Measurements from ENCODE around the gene MKNK2.
"Not testable (repeated sequence)": the region's sequence is repeated elsewhere in the genome, so short reads cannot be mapped to it uniquely, and the experiment has no call there.

MKNK2 gene

DNA sequence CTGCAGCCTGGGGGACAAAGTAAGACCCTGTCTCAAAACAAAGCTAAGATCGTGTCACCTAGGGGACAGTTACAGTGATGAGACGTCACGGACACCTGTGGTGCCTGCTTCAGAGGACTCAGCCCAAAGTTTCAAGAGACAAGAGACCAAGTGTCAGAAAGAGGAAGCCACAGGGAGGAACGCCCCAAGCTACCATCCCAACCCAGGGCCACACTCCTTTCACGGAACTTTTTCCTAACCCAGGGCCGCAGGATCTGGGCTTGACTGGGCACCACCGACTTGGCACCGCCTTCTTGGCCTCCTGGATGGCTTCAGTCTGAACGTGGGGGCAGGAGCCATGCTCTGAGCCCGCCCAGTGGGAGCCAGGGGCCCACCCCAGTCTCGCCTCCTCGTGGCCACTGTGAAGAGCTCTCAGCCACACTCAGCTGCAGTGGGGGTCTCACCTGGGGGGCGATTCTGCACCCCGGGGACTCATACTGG lies 36.6 kb upstream of the MKNK2 start:
- Mint-ChIP-seq H3K36me3 (ENCODE audit: low read depth) (peaks cover 5% of the 10 kb centered on the region), H3K27ac (peak overlapping the region; percentile 39), H3K9me3 (no peaks in the 10 kb centered on the region), H3K4me3 (no peak overlapping the region), H3K27me3 (ENCODE audit: low read depth, poor library complexity) (no peaks in the 10 kb centered on the region), H3K4me1 (peaks cover 47% of the 10 kb centered on the region)
- DNase-seq = no peak
- TF ChIP-seq, protein P1, sequence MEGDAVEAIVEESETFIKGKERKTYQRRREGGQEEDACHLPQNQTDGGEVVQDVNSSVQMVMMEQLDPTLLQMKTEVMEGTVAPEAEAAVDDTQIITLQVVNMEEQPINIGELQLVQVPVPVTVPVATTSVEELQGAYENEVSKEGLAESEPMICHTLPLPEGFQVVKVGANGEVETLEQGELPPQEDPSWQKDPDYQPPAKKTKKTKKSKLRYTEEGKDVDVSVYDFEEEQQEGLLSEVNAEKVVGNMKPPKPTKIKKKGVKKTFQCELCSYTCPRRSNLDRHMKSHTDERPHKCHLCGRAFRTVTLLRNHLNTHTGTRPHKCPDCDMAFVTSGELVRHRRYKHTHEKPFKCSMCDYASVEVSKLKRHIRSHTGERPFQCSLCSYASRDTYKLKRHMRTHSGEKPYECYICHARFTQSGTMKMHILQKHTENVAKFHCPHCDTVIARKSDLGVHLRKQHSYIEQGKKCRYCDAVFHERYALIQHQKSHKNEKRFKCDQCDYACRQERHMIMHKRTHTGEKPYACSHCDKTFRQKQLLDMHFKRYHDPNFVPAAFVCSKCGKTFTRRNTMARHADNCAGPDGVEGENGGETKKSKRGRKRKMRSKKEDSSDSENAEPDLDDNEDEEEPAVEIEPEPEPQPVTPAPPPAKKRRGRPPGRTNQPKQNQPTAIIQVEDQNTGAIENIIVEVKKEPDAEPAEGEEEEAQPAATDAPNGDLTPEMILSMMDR (IDR thresholded peaks at IDR 0.05) = no peak

DNA sequence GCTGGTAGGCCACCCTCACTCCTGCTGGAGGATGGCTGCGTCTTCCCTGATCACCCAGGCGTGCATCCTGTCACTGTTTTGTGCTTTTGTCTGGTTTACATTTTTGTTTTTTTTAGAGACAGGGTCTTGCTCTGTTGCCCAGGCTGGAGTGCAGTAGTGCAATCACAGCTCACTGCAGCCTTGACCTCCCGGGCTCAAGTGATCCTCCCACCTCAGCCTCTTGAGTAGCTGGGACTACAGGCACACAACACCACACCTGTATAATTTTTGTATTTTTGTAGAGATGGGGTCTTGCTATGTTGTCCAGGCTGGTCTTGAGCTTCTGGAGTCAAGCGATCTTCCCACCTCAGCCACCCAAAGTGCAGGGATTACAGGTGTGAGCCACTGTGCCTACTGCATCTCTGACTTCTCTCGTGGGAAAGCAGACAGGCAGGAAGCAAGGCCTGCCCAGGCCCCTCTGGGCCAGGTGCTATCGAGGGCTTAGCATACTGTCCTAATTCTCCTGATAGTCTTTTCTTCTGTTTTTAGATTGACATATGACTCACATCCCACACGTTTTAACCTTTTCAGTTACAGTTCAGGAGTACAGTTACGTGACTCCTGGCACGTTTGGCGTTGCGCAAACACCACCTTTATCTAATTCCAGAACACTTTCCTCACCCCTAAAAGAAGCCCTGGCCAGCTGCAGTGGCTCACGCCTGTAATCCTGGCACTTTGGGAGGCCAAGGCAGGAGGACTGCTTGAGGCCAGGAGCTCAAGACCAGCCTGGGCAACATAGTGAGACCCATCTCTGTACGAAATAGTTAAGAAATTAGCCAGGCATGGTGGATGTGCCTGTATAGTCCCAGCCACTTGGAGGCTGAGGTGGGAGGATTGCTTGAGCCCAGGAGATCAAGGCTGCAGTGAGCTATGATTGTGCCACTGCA lies 35.9 kb upstream of the MKNK2 start:
- not testable (repeated sequence) for H3K27me3 Mint-ChIP-seq (ENCODE audit: low read depth, poor library complexity)

DNA sequence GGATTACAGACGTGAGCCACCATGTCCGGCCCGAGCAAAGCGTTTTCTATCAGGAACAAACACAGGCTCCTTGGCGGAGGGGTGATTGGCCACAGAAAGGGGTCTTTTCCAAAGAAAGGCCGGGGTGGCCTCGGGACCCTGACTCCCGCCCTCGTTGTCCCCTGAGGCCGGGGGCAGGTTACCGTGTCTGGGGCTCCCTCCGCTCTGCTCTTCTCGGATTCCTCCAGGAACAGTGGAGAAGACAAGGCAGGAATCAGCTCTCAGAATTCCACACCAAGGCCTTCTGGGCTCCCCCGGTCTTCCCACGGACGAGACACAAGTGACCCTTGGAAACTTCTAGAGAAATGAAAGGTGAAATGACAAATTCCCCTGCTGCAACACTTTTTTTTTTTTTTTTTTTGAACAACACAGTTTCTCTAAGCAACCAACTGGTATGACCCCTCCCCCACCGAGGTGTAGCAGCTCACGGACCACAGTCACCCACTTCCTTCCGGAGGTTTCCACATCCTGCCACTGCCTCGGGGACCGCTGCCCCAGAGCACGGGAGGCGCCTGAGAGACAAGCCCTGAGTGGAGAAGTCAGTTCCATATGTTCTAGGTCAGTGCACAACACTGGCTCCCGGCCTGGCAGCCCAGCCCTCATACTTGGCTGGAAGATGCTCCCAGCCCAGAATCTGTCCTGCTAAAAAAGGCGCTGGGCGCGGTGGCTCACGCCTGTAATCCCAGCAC lies 34.1 kb upstream of the MKNK2 start:
- no peaks in the 10 kb centered on the region for H3K27me3 Mint-ChIP-seq (ENCODE audit: low read depth, poor library complexity)
- H3K4me3 Mint-ChIP-seq = no peak overlapping the region
- H3K36me3 Mint-ChIP-seq (ENCODE audit: low read depth) = peaks cover 12% of the 10 kb centered on the region
- H3K9me3 Mint-ChIP-seq = no peaks in the 10 kb centered on the region
- no peak for DNase-seq
- TF ChIP-seq, protein P1 (IDR thresholded peaks at IDR 0.05) = no peak
- peaks cover 36% of the 10 kb centered on the region for H3K4me1 Mint-ChIP-seq
- peak overlapping the region; percentile 98 for H3K27ac Mint-ChIP-seq

More for the DNA sequence above, 35.9 kb upstream of the MKNK2 start:
- not testable (repeated sequence) for H3K36me3 Mint-ChIP-seq (ENCODE audit: low read depth); H3K4me3 Mint-ChIP-seq; H3K9me3 Mint-ChIP-seq; DNase-seq
- Mint-ChIP-seq H3K27ac (peak overlapping the region; percentile 39), H3K4me1 (peaks cover 47% of the 10 kb centered on the region)

DNA sequence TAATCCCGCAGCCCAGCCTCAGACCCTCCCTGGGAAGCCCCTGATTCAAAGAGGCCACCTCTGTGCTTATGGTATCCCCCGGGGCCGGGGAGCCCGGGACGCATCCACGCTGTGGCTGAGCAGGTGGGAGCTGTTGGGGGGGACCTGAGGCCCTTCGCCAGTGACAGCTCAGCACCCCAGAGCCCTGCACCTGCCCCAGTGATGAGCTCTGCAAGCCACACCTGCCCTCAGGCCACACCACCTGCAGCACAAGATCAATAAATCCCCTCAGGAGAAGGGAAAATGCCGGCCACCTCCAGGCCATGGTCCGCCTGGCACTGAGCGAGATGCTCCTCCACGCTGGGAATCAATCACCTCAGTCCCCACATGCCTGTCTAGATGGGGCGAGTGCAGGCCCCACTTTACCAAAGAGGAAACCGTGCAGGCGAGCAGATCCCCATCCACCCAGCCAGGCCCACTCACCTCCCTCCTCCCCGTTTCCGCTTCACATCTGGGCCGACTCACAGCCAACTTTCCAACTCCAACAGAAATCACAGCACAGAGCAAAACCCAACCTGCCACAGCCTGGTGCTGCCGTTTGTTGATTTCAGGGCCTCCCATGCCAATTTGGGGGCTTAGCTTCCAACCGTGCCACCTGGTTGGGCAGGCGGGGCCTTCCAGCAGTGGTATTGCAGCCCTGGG lies 32.3 kb upstream of the MKNK2 start:
- Mint-ChIP-seq H3K27ac (peak overlapping the region; percentile 71), H3K4me3 (no peak overlapping the region), H3K36me3 (ENCODE audit: low read depth) (peaks cover 15% of the 10 kb centered on the region), H3K9me3 (no peaks in the 10 kb centered on the region), H3K27me3 (ENCODE audit: low read depth, poor library complexity) (no peaks in the 10 kb centered on the region), H3K4me1 (peaks cover 22% of the 10 kb centered on the region)
- no peak for DNase-seq
- TF ChIP-seq, protein P1 (IDR thresholded peaks at IDR 0.05) = no peak

DNA sequence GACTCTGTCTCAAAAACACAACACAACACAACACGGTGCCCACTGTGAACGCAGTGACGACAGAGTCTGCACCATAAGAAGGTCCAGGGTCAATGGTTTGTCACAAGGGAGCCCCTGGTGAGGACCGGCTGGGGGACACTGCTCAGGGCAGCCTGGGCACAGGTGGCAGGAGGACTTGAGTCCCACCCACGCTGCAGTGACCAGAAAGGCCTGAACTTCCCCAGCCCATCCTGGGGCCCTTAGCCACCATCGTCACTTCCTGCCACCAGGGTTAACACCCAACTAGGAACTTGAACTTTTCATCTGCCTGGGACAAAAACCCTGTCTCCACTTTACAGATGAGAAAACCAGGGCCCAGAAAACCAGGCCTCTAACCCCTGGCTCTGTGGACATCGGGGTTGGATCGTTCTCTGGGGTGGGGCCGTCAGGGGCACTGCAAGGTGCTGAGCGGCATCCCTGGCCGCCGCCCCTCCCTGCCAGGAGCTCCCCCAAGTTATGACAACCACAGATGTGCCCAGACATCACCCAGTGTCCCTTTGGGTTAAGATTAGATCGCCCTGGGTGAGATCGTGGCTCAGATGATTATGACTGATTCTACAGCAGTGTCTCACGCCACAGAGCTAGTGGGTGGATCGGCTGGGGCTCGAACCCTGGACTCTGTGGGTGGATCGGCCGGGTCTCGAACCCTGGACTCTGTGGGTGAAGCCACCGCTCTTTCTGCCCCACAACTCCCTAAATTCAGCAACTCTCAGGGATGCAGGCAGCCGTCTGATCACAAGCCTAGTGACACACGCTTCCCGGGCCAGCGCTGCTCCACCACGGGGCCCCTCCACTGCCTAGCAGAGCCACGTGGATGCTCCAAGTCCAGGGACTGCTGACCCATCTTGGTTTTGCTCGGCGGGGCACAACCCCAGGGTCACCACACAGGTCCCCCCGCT lies 31.1 kb upstream of the MKNK2 start:
- TF ChIP-seq, protein P1 (IDR thresholded peaks at IDR 0.05) = no peak
- Mint-ChIP-seq H3K4me3 (no peak overlapping the region), H3K36me3 (ENCODE audit: low read depth) (peaks cover 26% of the 10 kb centered on the region), H3K27ac (peak overlapping the region; percentile 69), H3K27me3 (ENCODE audit: low read depth, poor library complexity) (no peaks in the 10 kb centered on the region), H3K4me1 (peaks cover 17% of the 10 kb centered on the region), H3K9me3 (no peaks in the 10 kb centered on the region)
- no peak for DNase-seq

Measured in nephron progenitor cell (in vitro differentiated cells).